OCI-LY7 (cell line): Measurements from ENCODE around the gene PHACTR1. TPM values are rescaled to one million over a fixed set of nuclear protein-coding genes. Genes with fewer than 3 reads are reported as not detected.

Experiments used
- BruUV-seq: library from RNA; stranded (reverse); fragments of 400-500 nt; replicated peaks from 2 replicates; lab custom pipeline; 2021; lab: Mats Ljungman, UMichigan
- CTCF ChIA-PET: fragments of 300-600 bp; sonication (Branson Sonifier 250); formaldehyde crosslinking; loops from one replicate; lab custom pipeline; 2022; ENCODE audit warnings: antibody characterized with exemption; ENCODE audit not compliant: unreplicated experiment; lab: Charles Lee
- POLR2A ChIA-PET: fragments of 300-600 bp; sonication (Branson Sonifier 250); formaldehyde crosslinking; loops from one replicate; lab custom pipeline; 2022; ENCODE audit warnings: antibody characterized with exemption; lab: Charles Lee
- DNase-seq: peaks from one replicate; pipeline ENCODE4 v3.0.0-alpha.2; 2015; ENCODE audit warnings: low spot score
- H2AFZ ChIP-seq: fragments of 200-600 bp; sonication (generic), shearing (Covaris generic); 2 replicates; pipeline ENCODE4 v1.6.1; 2014; ENCODE audit warnings: mild to moderate bottlenecking, antibody characterized with exemption, low read length, moderate library complexity
- H3K27ac ChIP-seq: fragments of 200-600 bp; sonication (generic); 2 replicates; pipeline ENCODE4 v1.5.1; 2014; ENCODE audit warnings: mixed run types, low read depth, mild to moderate bottlenecking, moderate library complexity, low read length, inconsistent platforms; ENCODE audit not compliant: poor library complexity, severe bottlenecking
- H3K36me3 ChIP-seq: fragments of 200-600 bp; sonication (generic); 2 replicates; pipeline ENCODE4 v1.6.1; 2014; ENCODE audit warnings: mild to moderate bottlenecking, antibody characterized with exemption, low read length, moderate library complexity, mixed read lengths; ENCODE audit not compliant: insufficient read depth
- H3K4me1 ChIP-seq: fragments of 200-600 bp; sonication (generic); 2 replicates; pipeline ENCODE4 v1.5.1; 2014; ENCODE audit warnings: mild to moderate bottlenecking, low read length; ENCODE audit not compliant: insufficient read depth, poor library complexity, severe bottlenecking
- H3K4me2 ChIP-seq: fragments of 200-600 bp; sonication (generic); 2 replicates; pipeline ENCODE4 v1.6.1; 2014; ENCODE audit warnings: mild to moderate bottlenecking, low read length
- H3K4me3 ChIP-seq: fragments of 200-600 bp; sonication (generic); 2 replicates; pipeline ENCODE4 v1.5.1; 2014; ENCODE audit warnings: mild to moderate bottlenecking, low read depth, low read length; ENCODE audit not compliant: poor library complexity, severe bottlenecking
- H3K79me2 ChIP-seq: fragments of 200-600 bp; sonication (generic); 2 replicates; pipeline ENCODE4 v1.6.1; 2016; ENCODE audit warnings: low read depth, mild to moderate bottlenecking, low read length, moderate library complexity, mixed read lengths; ENCODE audit not compliant: insufficient read depth
- H3K9me2 ChIP-seq: fragments of 200-600 bp; sonication (generic); 2 replicates; pipeline ENCODE4 v1.6.1; 2016; ENCODE audit warnings: mild to moderate bottlenecking, low read length, mixed read lengths; ENCODE audit not compliant: insufficient read depth
- H3K9me3 ChIP-seq: fragments of 200-600 bp; sonication (generic); 2 replicates; pipeline ENCODE4 v1.6.1; 2014; ENCODE audit warnings: mild to moderate bottlenecking, mixed run types, low read length, mixed read lengths
- H4K20me1 ChIP-seq: fragments of 200-600 bp; sonication (generic); 2 replicates; pipeline ENCODE4 v1.6.1; 2014; ENCODE audit warnings: mild to moderate bottlenecking, antibody characterized with exemption, low read length, moderate library complexity, mixed read lengths; ENCODE audit not compliant: insufficient read depth
- EZH2phosphoT487 ChIP-seq: fragments of 200-600 bp; sonication (generic); IDR thresholded peaks from 2 replicates; pipeline ENCODE4 v1.6.1; 2018; ENCODE audit warnings: low read depth, borderline replicate concordance, mild to moderate bottlenecking, mixed run types, antibody characterized with exemption, low read length, moderate library complexity, mixed read lengths
- intact Hi-C: fragments of 100-400 bp; cut with micrococcal nuclease; formaldehyde crosslinking; loops from one replicate; pipeline ENCODE4 v1.10.0; 2022; ENCODE audit not compliant: unreplicated experiment
- total RNA-seq, 2 experiments: library from RNA; depleted of rRNA in 1 of 2; stranded (reverse); fragments of >200 nt in 1 of 2; shearing (Covaris generic) in 1 of 2; gene quantifications; 2 replicates each; pipeline ENCODE4 v1.2.3, GENCODE V29; 2014 to 2022
- TF ChIP-seq, protein P1 (sequence below): fragments of 200-600 bp; sonication (generic); conservative IDR thresholded peaks from 2 replicates; pipeline ENCODE4 v1.5.1; 2014; ENCODE audit warnings: mild to moderate bottlenecking, antibody characterized with exemption, low read length, moderate library complexity, mixed read lengths

PHACTR1 gene
- total RNA-seq, 2 experiments from 2014 or later: 25.1 to 46.6 TPM

DNA sequence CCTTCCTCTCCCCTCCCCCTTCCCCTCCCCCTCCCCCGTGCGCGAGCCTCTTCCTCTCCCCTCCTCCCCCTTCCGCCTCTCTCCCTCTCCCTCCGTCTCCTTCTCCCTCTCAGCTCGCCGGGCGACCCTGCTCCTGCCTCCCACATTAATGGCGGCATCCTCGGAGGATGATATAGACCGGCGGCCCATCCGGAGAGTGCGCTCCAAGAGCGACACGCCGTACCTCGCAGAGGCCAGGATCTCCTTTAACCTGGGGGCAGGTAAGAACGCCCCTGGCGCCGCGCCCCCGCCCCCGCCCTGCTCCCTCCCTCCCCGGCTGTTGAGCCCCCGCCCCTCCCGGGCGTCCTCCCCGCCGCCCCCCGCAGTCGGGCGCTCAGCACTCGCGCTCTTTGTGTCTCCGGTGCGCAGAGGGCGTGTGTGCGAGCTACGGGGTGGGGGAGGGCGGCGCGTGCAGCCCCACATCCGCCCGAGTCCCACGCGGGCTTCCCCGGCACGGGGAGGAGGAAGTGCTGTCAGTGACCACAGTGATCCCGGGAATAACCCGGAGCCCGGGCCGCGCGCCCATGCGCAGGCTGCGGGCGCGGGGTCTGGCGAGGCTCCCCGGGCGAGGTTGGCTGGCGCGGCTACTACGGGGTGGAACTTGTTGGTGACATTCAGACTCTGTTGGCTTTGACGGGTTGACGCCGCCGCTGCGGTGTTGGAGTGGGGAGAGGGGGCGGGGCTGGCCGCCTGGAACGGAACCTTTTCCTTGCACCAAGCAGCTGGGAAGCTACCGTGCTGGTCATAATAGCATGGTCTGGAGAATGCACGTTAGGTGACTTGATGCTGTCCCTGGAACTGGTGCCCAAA, 33.2 kb downstream of the PHACTR1 start:
- CTCF ChIA-PET: no interaction called here
- Histone ChIP-seq H4K20me1 (no peaks in the 10 kb centered on the region), H2AFZ (no peak overlapping the region), H3K4me3 (no peak overlapping the region), H3K36me3 (no peaks in the 10 kb centered on the region), H3K79me2 (no peaks in the 10 kb centered on the region), H3K9me2 (no peaks in the 10 kb centered on the region), H3K9me3 (no peaks in the 10 kb centered on the region; the same call in 1 of the 2 replicates), H3K4me2 (no peak overlapping the region), H3K27ac (no peak overlapping the region), H3K4me1 (no peaks in the 10 kb centered on the region)
- BruUV-seq: no TSS peak
- DNase-seq: no peak
- intact Hi-C loops: no loop called here
- POLR2A ChIA-PET: no interaction called here
- TF ChIP-seq, protein P1, sequence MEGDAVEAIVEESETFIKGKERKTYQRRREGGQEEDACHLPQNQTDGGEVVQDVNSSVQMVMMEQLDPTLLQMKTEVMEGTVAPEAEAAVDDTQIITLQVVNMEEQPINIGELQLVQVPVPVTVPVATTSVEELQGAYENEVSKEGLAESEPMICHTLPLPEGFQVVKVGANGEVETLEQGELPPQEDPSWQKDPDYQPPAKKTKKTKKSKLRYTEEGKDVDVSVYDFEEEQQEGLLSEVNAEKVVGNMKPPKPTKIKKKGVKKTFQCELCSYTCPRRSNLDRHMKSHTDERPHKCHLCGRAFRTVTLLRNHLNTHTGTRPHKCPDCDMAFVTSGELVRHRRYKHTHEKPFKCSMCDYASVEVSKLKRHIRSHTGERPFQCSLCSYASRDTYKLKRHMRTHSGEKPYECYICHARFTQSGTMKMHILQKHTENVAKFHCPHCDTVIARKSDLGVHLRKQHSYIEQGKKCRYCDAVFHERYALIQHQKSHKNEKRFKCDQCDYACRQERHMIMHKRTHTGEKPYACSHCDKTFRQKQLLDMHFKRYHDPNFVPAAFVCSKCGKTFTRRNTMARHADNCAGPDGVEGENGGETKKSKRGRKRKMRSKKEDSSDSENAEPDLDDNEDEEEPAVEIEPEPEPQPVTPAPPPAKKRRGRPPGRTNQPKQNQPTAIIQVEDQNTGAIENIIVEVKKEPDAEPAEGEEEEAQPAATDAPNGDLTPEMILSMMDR: no peak
- no peak for TF ChIP-seq EZH2phosphoT487

DNA sequence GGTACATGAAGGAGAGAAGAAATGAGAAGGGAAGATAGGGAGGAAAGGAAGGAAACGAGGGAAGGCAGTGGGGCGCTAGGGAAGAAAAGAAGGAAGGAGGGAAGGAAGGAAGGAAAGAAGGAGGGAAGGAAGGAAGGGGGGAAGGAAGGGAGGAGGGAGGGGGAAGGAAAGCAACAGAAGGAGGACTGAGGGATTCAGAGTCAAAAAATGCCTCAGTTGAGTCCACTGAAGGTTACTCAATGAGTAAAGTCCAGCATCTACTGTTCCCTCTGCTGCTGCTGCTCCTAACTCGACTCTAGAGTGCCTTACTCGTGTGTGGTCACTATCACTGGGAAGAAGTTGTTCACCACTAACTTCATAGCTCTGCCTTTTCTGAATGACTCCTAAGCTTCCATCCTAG, 33.8 kb downstream of the PHACTR1 start:
- Histone ChIP-seq H3K27ac (no peak overlapping the region), H3K79me2 (no peaks in the 10 kb centered on the region), H2AFZ (no peak overlapping the region), H3K36me3 (no peaks in the 10 kb centered on the region), H3K4me1 (no peaks in the 10 kb centered on the region), H3K9me3 (no peaks in the 10 kb centered on the region), H4K20me1 (no peaks in the 10 kb centered on the region), H3K4me3 (no peak overlapping the region), H3K9me2 (no peaks in the 10 kb centered on the region), H3K4me2 (no peak overlapping the region)
- ChIA-PET CTCF (no interaction called here), POLR2A (no interaction called here)
- DNase-seq: no peak
- TF ChIP-seq, protein P1: no peak
- no peak for TF ChIP-seq EZH2phosphoT487
- intact Hi-C loops: no loop called here
- BruUV-seq: no TSS peak

DNA sequence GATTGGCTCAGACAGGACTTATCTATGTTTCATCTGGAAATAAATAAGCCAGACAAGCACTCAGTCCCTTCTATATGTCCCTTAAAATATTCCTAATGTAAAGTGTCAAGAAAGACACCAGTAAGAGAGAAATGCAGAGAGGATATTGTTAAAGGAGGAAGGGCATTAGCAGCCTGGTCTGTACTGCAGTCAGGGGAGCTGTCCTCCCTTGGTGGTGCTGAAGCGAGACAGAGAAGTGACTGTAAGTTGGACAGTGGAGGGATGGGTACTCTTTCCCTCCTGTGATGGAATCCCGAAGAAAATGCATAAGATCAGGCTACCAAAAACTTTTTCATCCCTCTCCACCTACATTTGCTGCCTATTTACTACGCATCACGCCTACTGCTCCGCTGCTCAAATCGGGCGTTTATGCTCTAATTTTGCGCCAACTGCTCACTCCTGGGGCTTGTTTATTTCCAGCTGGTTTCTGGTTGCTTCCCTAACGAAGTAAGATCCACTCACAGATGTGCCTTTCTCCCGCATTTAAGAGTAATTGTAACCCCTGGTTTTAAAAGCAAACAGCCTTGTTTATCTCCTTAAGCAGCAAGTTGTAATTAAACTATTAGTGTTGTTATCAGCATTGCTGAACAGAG, 35.2 kb downstream of the PHACTR1 start:
- H3K9me2 ChIP-seq: no peaks in the 10 kb centered on the region
- no peak overlapping the region for H3K4me3 ChIP-seq
- no peaks in the 10 kb centered on the region for H3K36me3 ChIP-seq
- H3K4me2 ChIP-seq: no peak overlapping the region
- H4K20me1 ChIP-seq: no peaks in the 10 kb centered on the region
- no TSS peak for BruUV-seq
- peak; percentile 26 for DNase-seq
- H3K4me1 ChIP-seq: no peaks in the 10 kb centered on the region
- TF ChIP-seq, protein P1: no peak
- TF ChIP-seq EZH2phosphoT487: no peak
- H3K79me2 ChIP-seq: no peaks in the 10 kb centered on the region
- no peak overlapping the region for H3K27ac ChIP-seq
- H3K9me3 ChIP-seq: no peaks in the 10 kb centered on the region
- ChIA-PET CTCF (no interaction called here), POLR2A (no interaction called here)
- no peak overlapping the region for H2AFZ ChIP-seq
- intact Hi-C loops: no loop called here
